C1 segment of cervical spinal cord (tissue), 14 donors: ENCODE results near the gene DHX38.

Experiments
- DNase-seq, 14 donors: peaks; one replicate each; lab custom pipeline; 2025; lab: John Stamatoyannopoulos, UW

Gene DHX38

GRCh38 chr16:72083778-72084404 is 9.8 kb upstream of the DHX38 start:
- DNase-seq = no peak

- no peak for DNase-seq
Measured at GRCh38 chr16:72084445-72084844, 9.2 kb upstream of the DHX38 start.

GRCh38 chr16:72085002-72085401 is 8.6 kb upstream of the DHX38 start:
- DNase-seq = no peak

- no peak for DNase-seq
Measured at GRCh38 chr16:72091217-72091616, 2.4 kb upstream of the DHX38 start.

- DNase-seq = peak in 1 of 14 donors; percentile 23
Measured at GRCh38 chr16:72092832-72093447, 707 bp upstream of the DHX38 start.

- no peak for DNase-seq
Measured at GRCh38 chr16:72094266-72094610, 591 bp downstream of the DHX38 start.

GRCh38 chr16:72098936-72099335 is 5.3 kb downstream of the DHX38 start:
- no peak for DNase-seq

GRCh38 chr16:72099377-72099818 is 5.8 kb downstream of the DHX38 start:
- peak in 6 of 14 donors; percentile 3 to 26 (median 18) for DNase-seq

GRCh38 chr16:72101195-72101594 is 7.5 kb downstream of the DHX38 start:
- no peak for DNase-seq

- no peak for DNase-seq
Measured at GRCh38 chr16:72104905-72105304, 11.3 kb downstream of the DHX38 start.

- no peak for DNase-seq
Measured at GRCh38 chr16:72105978-72106377, 12.3 kb downstream of the DHX38 start.

GRCh38 chr16:72107371-72107770 is 13.7 kb downstream of the DHX38 start:
- no peak for DNase-seq

- no peak for DNase-seq
Measured at GRCh38 chr16:72108353-72109102, 14.9 kb downstream of the DHX38 start.

- DNase-seq = no peak
Measured at GRCh38 chr16:72109300-72109699, 15.7 kb downstream of the DHX38 start.

- DNase-seq = no peak
Measured at GRCh38 chr16:72109966-72110530, 16.4 kb downstream of the DHX38 start.

GRCh38 chr16:72110662-72111615 is 17.3 kb downstream of the DHX38 start:
- no peak for DNase-seq

GRCh38 chr16:72111657-72112451 is 18.2 kb downstream of the DHX38 start:
- DNase-seq = no peak

GRCh38 chr16:72112452-72112792 is 18.8 kb downstream of the DHX38 start:
- no peak for DNase-seq

GRCh38 chr16:72112906-72113615 is 19.4 kb downstream of the DHX38 start:
- DNase-seq = no peak

GRCh38 chr16:72113616-72113945 is 19.9 kb downstream of the DHX38 start:
- no peak for DNase-seq
